GM23248 (cell line): Measurements from ENCODE around the gene FGFR2. TPM values are rescaled to one million over a fixed set of nuclear protein-coding genes. Genes with fewer than 3 reads are reported as not detected.

Experiments used
- DNase-seq: peaks from one replicate; pipeline ENCODE4 v3.0.0-alpha.2; 2015
- H2AFZ ChIP-seq: fragments of 200-600 bp; sonication (generic); 2 replicates; pipeline ENCODE4 v1.6.1; 2016; ENCODE audit warnings: antibody characterized with exemption
- H3F3A ChIP-seq: fragments of 200-600 bp; sonication (generic); 2 replicates; pipeline ENCODE4 v1.6.1; 2016; ENCODE audit warnings: mild to moderate bottlenecking, antibody characterized with exemption, mixed run types; ENCODE audit not compliant: insufficient read depth
- H3K27ac ChIP-seq: fragments of 200-600 bp; sonication (generic); 2 replicates; pipeline ENCODE4 v1.5.1; 2016; ENCODE audit warnings: mild to moderate bottlenecking
- H3K27me3 ChIP-seq: fragments of 200-600 bp; sonication (generic); replicated peaks from 2 replicates; pipeline ENCODE4 v1.6.1; 2016; ENCODE audit warnings: mild to moderate bottlenecking; ENCODE audit not compliant: insufficient read depth
- H3K36me3 ChIP-seq: fragments of 200-600 bp; sonication (generic); 2 replicates; pipeline ENCODE4 v1.6.1; 2016; ENCODE audit warnings: low read depth, mild to moderate bottlenecking
- H3K4me1 ChIP-seq: fragments of 200-600 bp; sonication (generic); 2 replicates; pipeline ENCODE4 v1.6.1; 2016; ENCODE audit warnings: mild to moderate bottlenecking; ENCODE audit not compliant: insufficient read depth
- H3K4me2 ChIP-seq: fragments of 200-600 bp; sonication (generic); one replicate; pipeline ENCODE4 v1.6.1; 2016; ENCODE audit warnings: mild to moderate bottlenecking; ENCODE audit not compliant: unreplicated experiment
- H3K4me3 ChIP-seq: fragments of 200-600 bp; sonication (generic); 2 replicates; pipeline ENCODE4 v1.5.1; 2016; ENCODE audit warnings: mild to moderate bottlenecking
- H3K79me2 ChIP-seq: fragments of 200-600 bp; sonication (generic); 2 replicates; pipeline ENCODE4 v1.6.1; 2016; ENCODE audit warnings: mild to moderate bottlenecking; ENCODE audit not compliant: insufficient read depth
- H3K9ac ChIP-seq: fragments of 200-600 bp; sonication (generic); 2 replicates; pipeline ENCODE4 v1.6.1; 2016; ENCODE audit warnings: mild to moderate bottlenecking
- H3K9me2 ChIP-seq: fragments of 200-600 bp; sonication (generic); 2 replicates; pipeline ENCODE4 v1.6.1; 2016; ENCODE audit warnings: mixed run types, mild to moderate bottlenecking, moderate library complexity; ENCODE audit not compliant: insufficient read depth
- H3K9me3 ChIP-seq: fragments of 200-600 bp; sonication (generic); one replicate; pipeline ENCODE4 v1.6.1; 2017; ENCODE audit warnings: low read depth
- H4K20me1 ChIP-seq: fragments of 200-600 bp; sonication (generic); 2 replicates; pipeline ENCODE4 v1.6.0; 2016; ENCODE audit not compliant: insufficient read depth
- EZH2 ChIP-seq: fragments of 200-600 bp; sonication (generic); IDR thresholded peaks from 2 replicates; pipeline ENCODE4 v1.6.1; 2018; ENCODE audit warnings: antibody characterized with exemption, mild to moderate bottlenecking; ENCODE audit not compliant: insufficient read depth, poor library complexity, severe bottlenecking
- EZH2phosphoT487 ChIP-seq: fragments of 200-600 bp; sonication (generic); IDR thresholded peaks from 2 replicates; pipeline ENCODE4 v1.6.1; 2018; ENCODE audit warnings: antibody characterized with exemption, moderate library complexity, mild to moderate bottlenecking, low read depth; ENCODE audit not compliant: insufficient read depth
- WGBS, 2 experiments: methylation state at CpG; one replicate each; pipeline ENCODE4 v1.1.6; 2015 to 2017; ENCODE audit warnings: low lambda C conversion rate in 2 of 2, low coverage in 1 of 2; ENCODE audit errors: missing lambda C conversion rate in 2 of 2; 5-methylcytosine and 5-hydroxymethylcytosine counted together
- in situ Hi-C: fragments of 300-500 bp; cut with MboI; formaldehyde crosslinking; loops from 2 replicates; pipeline ENCODE4 v1.15.0; 2020
- polyA plus RNA-seq: library from polyadenylated mRNA; unstranded; fragments of >200 nt; fragmentation: Nextera tagmentation; extraction: Ambion mirVana; gene quantifications from 2 replicates; pipeline ENCODE4 v1.2.1, GENCODE V29; 2016
- total RNA-seq: library from RNA; depleted of rRNA; stranded (reverse); fragments of >200 nt; shearing (Covaris generic); gene quantifications from 2 replicates; pipeline ENCODE4 v1.2.3, GENCODE V29; 2014

FGFR2 gene
- total and polyA plus RNA-seq, 2 experiments from 2014 or later = 0.15 TPM; not detected in 1

- no peaks in the 10 kb centered on the region for H3K9me2 ChIP-seq
- H4K20me1 ChIP-seq = no peaks in the 10 kb centered on the region
- no peaks in the 10 kb centered on the region for H3F3A ChIP-seq
- no peak overlapping the region for H3K27ac ChIP-seq
- H3K9me3 ChIP-seq = no peaks in the 10 kb centered on the region
- DNase-seq = no peak
- H3K9ac ChIP-seq = no peak overlapping the region
- WGBS, 2 experiments = 64 to 69% methylated on average over 3 of the region's 3 CpGs
- H3K27me3 ChIP-seq = no peaks in the 10 kb centered on the region; the same call in 1 of the 2 replicates
- no peaks in the 10 kb centered on the region for H3K4me1 ChIP-seq
- no peaks in the 10 kb centered on the region for H3K79me2 ChIP-seq
- H3K4me3 ChIP-seq = no peak overlapping the region
- H3K36me3 ChIP-seq = no peaks in the 10 kb centered on the region
- in situ Hi-C loops = no loop called here
- no peak overlapping the region for H3K4me2 ChIP-seq
- no peak for TF ChIP-seq EZH2phosphoT487
- no peak for TF ChIP-seq EZH2
- H2AFZ ChIP-seq = no peak overlapping the region
These were observed 8.7 kb downstream of the FGFR2 start for GRCh38 chr10:121589553-121589952.

- TF ChIP-seq EZH2 (no peak), EZH2phosphoT487 (no peak)
- Histone ChIP-seq H3K9me2 (no peaks in the 10 kb centered on the region), H3K9me3 (no peaks in the 10 kb centered on the region), H3K27ac (no peak overlapping the region), H2AFZ (no peak overlapping the region), H4K20me1 (no peaks in the 10 kb centered on the region), H3K4me1 (no peaks in the 10 kb centered on the region), H3K27me3 (no peaks in the 10 kb centered on the region), H3K4me3 (no peak overlapping the region), H3F3A (no peaks in the 10 kb centered on the region), H3K36me3 (no peaks in the 10 kb centered on the region), H3K79me2 (no peaks in the 10 kb centered on the region), H3K4me2 (no peak overlapping the region), H3K9ac (no peak overlapping the region)
- 44 to 47% methylated on average over 1 of the region's 1 CpG for WGBS, 2 experiments
- in situ Hi-C loops = no loop called here
- no peak for DNase-seq
These were observed 14.4 kb downstream of the FGFR2 start for GRCh38 chr10:121583857-121584256.

GRCh38 chr10:121583258-121583657 lies 15.0 kb downstream of the FGFR2 start:
- H4K20me1 ChIP-seq = no peaks in the 10 kb centered on the region
- no peak for TF ChIP-seq EZH2phosphoT487

GRCh38 chr10:121580276-121581116 lies 17.7 kb downstream of the FGFR2 start:
- Histone ChIP-seq H4K20me1 (no peaks in the 10 kb centered on the region), H3K4me3 (no peak overlapping the region), H3K4me1 (no peaks in the 10 kb centered on the region), H3K27me3 (no peaks in the 10 kb centered on the region), H3K4me2 (no peak overlapping the region), H3K9me3 (no peaks in the 10 kb centered on the region), H2AFZ (no peak overlapping the region), H3K27ac (no peak overlapping the region), H3K9me2 (no peaks in the 10 kb centered on the region), H3K36me3 (no peaks in the 10 kb centered on the region), H3K9ac (no peak overlapping the region), H3K79me2 (no peaks in the 10 kb centered on the region), H3F3A (no peaks in the 10 kb centered on the region)
- in situ Hi-C loops = no loop called here
- no peak for TF ChIP-seq EZH2phosphoT487
- no peak for TF ChIP-seq EZH2
- WGBS, 2 experiments = 54 to 61% methylated on average over 22 of the region's 22 CpGs
- DNase-seq = no peak

More at GRCh38 chr10:121583258-121583657, 15.0 kb downstream of the FGFR2 start:
- H3K27ac ChIP-seq = no peak overlapping the region
- no peak overlapping the region for H3K9ac ChIP-seq
- H3K4me1 ChIP-seq = no peaks in the 10 kb centered on the region
- no peak for DNase-seq
- H3F3A ChIP-seq = no peaks in the 10 kb centered on the region
- H3K36me3 ChIP-seq = no peaks in the 10 kb centered on the region
- no peaks in the 10 kb centered on the region for H3K27me3 ChIP-seq
- no peaks in the 10 kb centered on the region for H3K9me2 ChIP-seq
- H2AFZ ChIP-seq = no peak overlapping the region
- in situ Hi-C loops = no loop called here
- no peaks in the 10 kb centered on the region for H3K79me2 ChIP-seq
- H3K9me3 ChIP-seq = no peaks in the 10 kb centered on the region
- H3K4me2 ChIP-seq = no peak overlapping the region
- H3K4me3 ChIP-seq = no peak overlapping the region
- WGBS, 2 experiments = 48 to 61% methylated on average over 6 of the region's 6 CpGs
